Measurements from ENCODE around the gene GJA8. TPM values are rescaled to one million over a fixed set of nuclear protein-coding genes. Genes with fewer than 3 reads are reported as not detected.
"Not testable (repeated sequence)": the region's sequence is repeated elsewhere in the genome, so short reads cannot be mapped to it uniquely, and the experiment has no call there.

The GJA8 gene
- total RNA-seq, 1 donor from 2014 or later: not detected

DNA sequence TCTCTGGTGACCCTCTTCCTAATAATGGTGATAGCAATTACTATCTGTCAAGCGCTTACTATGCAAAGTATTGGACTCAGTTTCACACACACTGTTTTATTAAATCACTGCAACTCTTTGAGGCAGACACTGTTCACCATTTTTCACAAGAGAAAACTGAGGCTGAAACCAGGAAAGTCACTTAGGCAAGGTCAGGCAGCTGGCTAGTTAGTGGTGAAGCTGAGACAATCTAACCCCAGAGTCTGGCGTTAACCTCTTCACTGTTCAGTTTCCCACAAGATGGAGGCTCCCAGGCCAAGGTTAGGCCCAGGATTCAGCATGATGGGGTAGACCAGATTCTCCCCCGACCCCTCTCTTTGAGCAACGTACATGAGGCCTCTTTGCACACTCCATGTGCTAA is 4.8 kb upstream of the GJA8 start:
- no peaks in the 10 kb centered on the region for H3K9me3 Mint-ChIP-seq
- no peak for DNase-seq
- H3K4me3 Mint-ChIP-seq: no peak overlapping the region
- intact Hi-C loops (cut with micrococcal nuclease): no loop called here
- H3K36me3 Mint-ChIP-seq (ENCODE audit: low read depth): no peaks in the 10 kb centered on the region
- H3K27ac Mint-ChIP-seq: no peak overlapping the region
- peaks cover 10% of the 10 kb centered on the region for H3K27me3 Mint-ChIP-seq
- no peaks in the 10 kb centered on the region for H3K4me1 Mint-ChIP-seq

DNA sequence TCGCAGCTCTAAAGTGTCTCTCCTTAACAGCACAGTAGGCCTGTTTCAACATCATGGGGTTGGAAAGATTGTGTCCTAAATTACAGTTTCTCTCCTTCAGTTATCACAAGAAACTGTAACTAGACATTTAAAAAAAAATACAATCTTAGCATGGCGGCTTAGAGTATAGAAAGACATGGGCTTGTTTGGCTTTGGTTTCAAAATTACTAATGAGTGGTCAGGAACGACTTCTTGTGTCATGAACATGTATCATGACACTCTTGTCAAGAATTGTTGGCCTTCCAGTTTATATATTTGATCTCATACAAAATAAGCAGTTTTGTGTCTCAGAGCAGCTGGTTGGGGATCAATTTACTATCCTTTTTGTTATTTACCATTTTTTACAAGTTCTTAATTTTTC is 2.1 kb downstream of the GJA8 start:
- intact Hi-C loops (cut with micrococcal nuclease): no loop called here
- H3K4me1 Mint-ChIP-seq: peaks cover 6% of the 10 kb centered on the region
- peak overlapping the region; percentile 9 for H3K27ac Mint-ChIP-seq
- H3K27me3 Mint-ChIP-seq: peaks cover 16% of the 10 kb centered on the region
- H3K9me3 Mint-ChIP-seq: no peaks in the 10 kb centered on the region
- no peak overlapping the region for H3K4me3 Mint-ChIP-seq
- no peak for DNase-seq
- H3K36me3 Mint-ChIP-seq (ENCODE audit: low read depth): no peaks in the 10 kb centered on the region

DNA sequence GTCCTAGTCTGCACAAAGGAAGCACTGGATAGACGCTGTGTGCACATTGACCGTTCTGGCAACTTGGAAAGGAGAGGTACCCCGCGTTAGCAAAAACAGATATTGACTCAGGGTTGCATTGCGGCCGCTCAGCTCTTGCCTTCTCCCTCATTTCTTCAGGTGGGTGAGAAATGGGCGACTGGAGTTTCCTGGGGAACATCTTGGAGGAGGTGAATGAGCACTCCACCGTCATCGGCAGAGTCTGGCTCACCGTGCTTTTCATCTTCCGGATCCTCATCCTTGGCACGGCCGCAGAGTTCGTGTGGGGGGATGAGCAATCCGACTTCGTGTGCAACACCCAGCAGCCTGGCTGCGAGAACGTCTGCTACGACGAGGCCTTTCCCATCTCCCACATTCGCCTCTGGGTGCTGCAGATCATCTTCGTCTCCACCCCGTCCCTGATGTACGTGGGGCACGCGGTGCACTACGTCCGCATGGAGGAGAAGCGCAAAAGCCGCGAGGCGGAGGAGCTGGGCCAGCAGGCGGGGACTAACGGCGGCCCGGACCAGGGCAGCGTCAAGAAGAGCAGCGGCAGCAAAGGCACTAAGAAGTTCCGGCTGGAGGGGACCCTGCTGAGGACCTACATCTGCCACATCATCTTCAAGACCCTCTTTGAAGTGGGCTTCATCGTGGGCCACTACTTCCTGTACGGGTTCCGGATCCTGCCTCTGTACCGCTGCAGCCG is 5.4 kb downstream of the GJA8 start:
- DNase-seq: no peak
- intact Hi-C loops (cut with micrococcal nuclease): no loop called here
- peaks cover 6% of the 10 kb centered on the region for H3K4me1 Mint-ChIP-seq
- H3K36me3 Mint-ChIP-seq (ENCODE audit: low read depth): no peaks in the 10 kb centered on the region
- no peak overlapping the region for H3K4me3 Mint-ChIP-seq
- H3K9me3 Mint-ChIP-seq: no peaks in the 10 kb centered on the region
- H3K27ac Mint-ChIP-seq: no peak overlapping the region
- H3K27me3 Mint-ChIP-seq: peaks cover 15% of the 10 kb centered on the region

DNA sequence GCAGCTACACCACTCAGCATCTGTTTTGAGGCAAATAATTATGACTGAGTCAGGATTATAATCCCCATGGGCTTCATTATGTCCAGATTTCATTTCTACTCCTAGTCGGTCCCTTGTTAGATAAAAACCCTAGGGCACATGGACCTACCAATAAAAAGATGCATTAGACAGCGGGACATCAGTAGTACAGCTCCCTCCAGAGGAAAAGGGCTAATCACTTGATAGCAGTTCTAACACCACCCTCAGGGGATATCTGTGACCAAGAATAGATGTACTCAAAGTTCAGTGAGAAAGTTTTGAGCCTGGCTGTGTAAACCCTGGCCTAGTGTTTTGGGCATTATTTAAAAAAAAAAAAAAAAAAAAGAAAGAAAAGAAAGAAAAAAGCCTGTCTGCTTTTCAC is 10.0 kb downstream of the GJA8 start:
- DNase-seq: no peak
- Mint-ChIP-seq H3K27ac (no peak overlapping the region), H3K4me3 (no peak overlapping the region), H3K4me1 (no peaks in the 10 kb centered on the region), H3K36me3 (ENCODE audit: low read depth) (no peaks in the 10 kb centered on the region), H3K9me3 (no peaks in the 10 kb centered on the region), H3K27me3 (peaks cover 34% of the 10 kb centered on the region)
- intact Hi-C loops (cut with micrococcal nuclease): no loop called here

DNA sequence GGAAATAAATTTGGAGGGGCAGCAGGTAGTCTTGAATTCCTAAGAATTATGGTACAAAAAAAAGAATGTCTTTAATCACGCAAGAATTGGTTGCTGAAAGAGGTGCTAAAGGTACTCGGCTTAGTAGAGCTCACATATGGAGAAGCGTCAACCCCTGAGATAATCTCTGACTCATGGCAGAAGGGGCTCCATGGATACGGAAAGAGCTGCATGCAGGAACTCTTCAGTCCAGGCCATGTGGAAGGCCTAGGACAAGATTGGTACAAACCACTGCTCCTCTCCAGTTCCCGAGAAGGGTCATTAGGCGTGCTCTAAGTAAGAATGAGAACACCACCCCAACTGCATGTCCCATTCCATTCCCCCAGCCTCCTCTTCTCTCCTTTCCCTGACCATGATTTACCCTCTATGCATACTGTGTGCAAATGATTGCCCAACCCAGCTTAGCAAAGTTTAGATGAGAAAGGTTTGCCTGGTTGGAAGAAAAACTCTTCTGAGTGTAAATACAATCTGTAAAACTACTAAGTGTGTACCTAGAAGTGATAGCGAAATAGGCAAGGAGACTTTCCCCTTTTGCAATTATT is 10.9 kb downstream of the GJA8 start:
- H3K27me3 Mint-ChIP-seq: peaks cover 36% of the 10 kb centered on the region
- no peak for DNase-seq
- H3K27ac Mint-ChIP-seq: no peak overlapping the region
- intact Hi-C loops (cut with micrococcal nuclease): no loop called here
- no peaks in the 10 kb centered on the region for H3K36me3 Mint-ChIP-seq (ENCODE audit: low read depth)
- H3K9me3 Mint-ChIP-seq: no peaks in the 10 kb centered on the region
- H3K4me1 Mint-ChIP-seq: no peaks in the 10 kb centered on the region
- no peak overlapping the region for H3K4me3 Mint-ChIP-seq

DNA sequence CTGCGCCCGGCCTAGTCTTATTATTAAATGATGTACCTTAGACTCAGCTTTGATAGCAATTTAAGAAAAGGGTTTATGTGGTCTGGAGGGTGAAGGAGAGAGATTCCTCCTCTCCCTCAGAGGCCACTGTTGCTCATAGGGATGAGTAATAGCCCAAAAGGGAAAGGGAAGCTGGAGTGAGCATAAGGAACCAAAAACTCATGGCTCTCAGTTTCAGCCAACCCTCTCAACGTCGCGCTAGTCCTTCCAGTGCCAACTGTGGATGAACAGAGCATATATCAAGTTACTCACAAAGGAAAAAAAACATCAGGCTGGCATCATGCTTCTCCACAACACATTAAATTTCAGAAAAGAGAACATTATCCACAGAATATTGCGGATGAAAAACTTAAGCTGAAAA is 17.3 kb downstream of the GJA8 start:
- H3K9me3 Mint-ChIP-seq: no peaks in the 10 kb centered on the region
- H3K27ac Mint-ChIP-seq: no peak overlapping the region
- H3K27me3 Mint-ChIP-seq: peaks cover 24% of the 10 kb centered on the region
- DNase-seq: no peak
- intact Hi-C loops (cut with micrococcal nuclease): no loop called here
- H3K4me1 Mint-ChIP-seq: peaks cover 5% of the 10 kb centered on the region
- no peaks in the 10 kb centered on the region for H3K36me3 Mint-ChIP-seq (ENCODE audit: low read depth)
- H3K4me3 Mint-ChIP-seq: no peak overlapping the region

DNA sequence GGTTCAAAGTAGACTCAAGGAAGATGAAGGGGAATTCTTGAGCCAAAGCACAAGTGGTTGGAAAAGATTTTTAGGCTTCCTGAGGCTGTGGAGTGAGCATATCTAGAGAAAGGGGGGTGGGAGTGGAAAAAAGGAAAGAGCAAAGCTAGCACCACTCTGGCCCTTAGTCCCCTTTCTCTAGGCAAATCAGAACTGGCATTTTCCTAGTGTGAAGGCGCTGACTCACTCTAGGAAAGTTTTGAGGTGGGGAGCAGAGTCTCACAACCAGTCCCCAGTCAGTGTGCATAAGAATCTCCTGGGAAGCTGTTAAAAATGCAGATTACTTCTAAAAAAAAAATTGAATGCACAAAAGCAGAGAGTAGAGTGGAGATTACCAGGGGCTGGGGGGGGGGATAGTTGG is 22.2 kb downstream of the GJA8 start:
- peaks cover 9% of the 10 kb centered on the region for H3K4me1 Mint-ChIP-seq
- H3K36me3 Mint-ChIP-seq (ENCODE audit: low read depth): no peaks in the 10 kb centered on the region
- H3K27me3 Mint-ChIP-seq: peaks cover 2% of the 10 kb centered on the region
- intact Hi-C loops (cut with micrococcal nuclease): no loop called here
- H3K27ac Mint-ChIP-seq: no peak overlapping the region
- DNase-seq: no peak
- H3K4me3 Mint-ChIP-seq: no peak overlapping the region
- no peaks in the 10 kb centered on the region for H3K9me3 Mint-ChIP-seq

DNA sequence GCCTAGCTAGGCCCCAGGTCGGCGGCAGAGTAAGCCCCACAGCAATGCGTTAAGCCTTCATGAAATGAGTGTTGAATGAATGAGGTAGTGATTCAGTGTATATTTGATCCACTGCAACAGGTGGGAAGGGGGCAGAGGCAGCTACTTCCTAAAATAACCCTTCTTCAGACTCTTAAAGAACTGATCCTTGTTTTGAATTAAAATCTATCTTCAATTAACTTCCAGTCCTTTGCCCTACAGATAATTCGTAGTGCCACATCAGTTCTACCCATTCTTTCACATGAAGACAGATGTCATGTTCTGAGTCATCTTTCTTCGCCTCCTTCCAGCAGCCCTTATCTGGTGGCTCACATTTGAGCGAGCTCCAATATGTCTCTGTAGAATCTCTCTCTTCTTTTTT is 24.6 kb downstream of the GJA8 start:
- peaks cover 18% of the 10 kb centered on the region for H3K4me1 Mint-ChIP-seq
- intact Hi-C loops (cut with micrococcal nuclease); H3K27ac Mint-ChIP-seq; H3K27me3 Mint-ChIP-seq; DNase-seq; H3K9me3 Mint-ChIP-seq; H3K36me3 Mint-ChIP-seq (ENCODE audit: low read depth); H3K4me3 Mint-ChIP-seq: not testable (repeated sequence)

DNA sequence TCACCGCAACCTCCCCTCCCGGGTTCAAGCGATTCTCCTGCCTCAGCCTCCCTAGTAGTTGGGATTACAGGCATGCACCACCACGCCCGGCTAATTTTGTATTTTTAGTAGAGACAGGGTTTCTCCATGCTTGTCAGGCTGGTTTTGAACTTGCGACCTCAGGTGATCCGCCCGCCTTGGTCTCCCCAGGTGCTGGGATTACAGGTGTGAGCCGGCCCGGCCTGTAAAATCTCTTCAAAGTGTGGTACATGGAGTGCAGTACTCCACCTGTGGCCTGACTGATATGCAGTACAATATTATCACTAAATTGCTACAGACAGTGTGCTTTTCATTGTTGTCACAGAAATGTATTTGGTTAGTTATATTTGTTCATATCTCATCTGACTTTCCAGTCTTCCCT is 25.1 kb downstream of the GJA8 start:
- H3K4me3 Mint-ChIP-seq; H3K27ac Mint-ChIP-seq; H3K36me3 Mint-ChIP-seq (ENCODE audit: low read depth); H3K9me3 Mint-ChIP-seq; H3K27me3 Mint-ChIP-seq; intact Hi-C loops (cut with micrococcal nuclease): not testable (repeated sequence)
- peaks cover 21% of the 10 kb centered on the region for H3K4me1 Mint-ChIP-seq
- peak; percentile 55 for DNase-seq

DNA sequence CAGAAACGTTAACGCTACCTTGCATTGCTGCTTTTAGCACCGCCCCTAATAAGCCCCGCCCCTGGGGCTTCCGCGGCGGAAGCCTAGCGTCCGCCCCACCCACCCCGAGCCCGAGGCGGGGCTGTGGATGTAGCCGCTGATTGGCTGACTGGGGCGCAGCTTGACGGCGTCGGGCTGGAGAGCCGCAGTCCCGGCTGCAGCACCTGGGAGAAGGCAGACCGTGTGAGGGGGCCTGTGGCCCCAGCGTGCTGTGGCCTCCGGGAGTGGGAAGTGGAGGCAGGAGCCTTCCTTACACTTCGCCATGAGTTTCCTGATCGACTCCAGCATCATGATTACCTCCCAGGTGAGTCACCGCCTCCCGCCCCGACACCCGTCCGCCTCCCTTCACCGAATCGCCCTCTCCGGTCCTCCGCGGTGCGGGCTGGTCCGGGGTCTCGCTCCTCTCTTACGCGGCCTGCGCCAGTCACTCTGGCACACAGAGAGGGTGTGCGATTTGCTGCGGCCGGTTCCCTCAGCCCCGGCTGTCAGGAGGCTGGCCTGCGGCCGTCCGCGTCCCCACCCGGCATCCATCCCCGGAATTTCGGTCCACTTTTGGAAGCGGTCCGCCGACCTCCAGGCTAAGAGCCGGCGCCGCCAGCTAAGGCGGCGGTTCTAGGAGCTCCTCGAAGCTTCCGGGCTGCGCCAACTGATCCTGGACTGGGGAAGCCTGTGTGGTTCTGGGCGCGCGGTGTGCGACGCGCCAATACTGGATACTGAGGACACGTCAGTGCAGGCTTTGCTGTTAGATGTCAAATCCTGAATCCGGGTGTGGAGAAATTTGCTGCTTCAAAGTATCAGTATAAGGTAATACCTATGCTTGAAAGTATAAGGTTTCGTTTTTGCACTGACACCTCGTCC is 25.9 kb downstream of the GJA8 start, which contains the start of gene GPR89B:
Gene GPR89B (plus strand): TSS at position 185 of the 897 bp plus-strand sequence. CDS start 117 bp downstream, at position 302.
- Mint-ChIP-seq H3K4me1 (peaks cover 21% of the 10 kb centered on the region), H3K27ac (peak within 1 kb of the TSS; percentile 85), H3K4me3 (peak within 1 kb of the TSS; percentile 84)
- H3K36me3 Mint-ChIP-seq (ENCODE audit: low read depth); H3K27me3 Mint-ChIP-seq; intact Hi-C loops (cut with micrococcal nuclease); H3K9me3 Mint-ChIP-seq: not testable (repeated sequence)
- DNase-seq: peak; percentile 97

DNA sequence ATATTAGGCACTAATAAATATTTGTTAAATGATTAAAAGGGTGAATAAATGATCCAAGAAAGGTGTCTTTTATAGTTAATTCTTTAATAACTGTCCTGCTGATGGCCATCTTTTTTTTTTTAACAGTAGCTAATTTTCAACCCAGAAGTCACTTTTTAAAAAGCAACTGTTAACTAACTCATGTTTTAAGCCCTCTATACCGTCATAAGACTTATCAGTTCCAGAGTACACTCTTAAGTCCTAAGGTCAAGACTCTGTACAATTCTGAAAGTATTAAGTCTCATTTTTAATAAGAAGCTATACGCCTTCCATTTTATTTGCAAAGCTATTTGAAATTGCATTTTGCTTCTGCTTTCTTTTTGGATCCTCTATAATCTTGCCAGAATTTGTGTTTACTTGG is 28.5 kb downstream of the GJA8 start:
- not testable (repeated sequence) for H3K4me3 Mint-ChIP-seq, H3K27me3 Mint-ChIP-seq

DNA sequence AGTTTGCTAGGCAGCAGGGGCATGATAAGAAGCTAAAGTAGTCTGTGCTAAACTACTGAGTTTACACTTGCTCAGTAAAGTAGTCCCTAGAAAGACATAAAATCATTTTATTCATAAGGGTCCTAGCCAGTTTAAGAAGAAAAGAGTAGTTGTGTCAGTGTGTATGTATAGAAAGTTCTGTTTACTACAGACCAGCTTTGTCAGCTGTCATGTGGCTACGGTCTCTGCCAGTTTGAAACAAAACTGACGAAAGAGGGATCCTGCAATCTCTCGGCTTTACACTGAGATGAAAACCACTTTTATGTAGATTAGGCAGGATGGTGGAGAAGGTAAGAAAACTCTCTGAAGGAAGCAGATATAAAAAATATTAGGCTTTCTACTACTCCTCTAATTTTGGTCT is 32.7 kb downstream of the GJA8 start:
- H3K4me3 Mint-ChIP-seq; H3K27ac Mint-ChIP-seq; DNase-seq; H3K27me3 Mint-ChIP-seq; intact Hi-C loops (cut with micrococcal nuclease); H3K9me3 Mint-ChIP-seq: not testable (repeated sequence)
- peaks cover 10% of the 10 kb centered on the region for H3K4me1 Mint-ChIP-seq
- H3K36me3 Mint-ChIP-seq (ENCODE audit: low read depth): peaks cover 17% of the 10 kb centered on the region

More for the DNA sequence above, 28.5 kb downstream of the GJA8 start:
- H3K9me3 Mint-ChIP-seq; intact Hi-C loops (cut with micrococcal nuclease); H3K27ac Mint-ChIP-seq; DNase-seq: not testable (repeated sequence)
- peaks cover 11% of the 10 kb centered on the region for H3K36me3 Mint-ChIP-seq (ENCODE audit: low read depth)
- H3K4me1 Mint-ChIP-seq: peaks cover 14% of the 10 kb centered on the region

DNA sequence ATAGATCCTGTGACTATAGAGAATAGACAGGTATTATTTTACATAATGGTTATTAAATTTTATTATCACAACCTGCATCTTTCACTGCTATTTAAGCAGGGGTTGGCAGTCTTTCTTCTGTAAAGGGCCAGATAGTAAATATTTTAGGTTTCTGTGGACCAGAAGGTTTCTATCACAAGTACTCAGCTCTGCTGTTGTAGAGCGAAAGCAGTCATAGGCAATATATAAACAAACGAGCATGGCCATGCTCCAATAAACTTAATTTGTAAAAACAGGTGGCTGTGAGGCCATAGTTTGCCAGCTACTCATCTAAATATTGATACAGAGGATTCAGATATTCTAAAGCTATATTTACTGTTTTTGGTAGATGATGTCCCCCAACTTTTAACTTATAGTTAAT is 37.9 kb downstream of the GJA8 start:
- H3K4me1 Mint-ChIP-seq; H3K27me3 Mint-ChIP-seq; H3K27ac Mint-ChIP-seq; H3K36me3 Mint-ChIP-seq (ENCODE audit: low read depth); H3K9me3 Mint-ChIP-seq; intact Hi-C loops (cut with micrococcal nuclease); H3K4me3 Mint-ChIP-seq; DNase-seq: not testable (repeated sequence)

DNA sequence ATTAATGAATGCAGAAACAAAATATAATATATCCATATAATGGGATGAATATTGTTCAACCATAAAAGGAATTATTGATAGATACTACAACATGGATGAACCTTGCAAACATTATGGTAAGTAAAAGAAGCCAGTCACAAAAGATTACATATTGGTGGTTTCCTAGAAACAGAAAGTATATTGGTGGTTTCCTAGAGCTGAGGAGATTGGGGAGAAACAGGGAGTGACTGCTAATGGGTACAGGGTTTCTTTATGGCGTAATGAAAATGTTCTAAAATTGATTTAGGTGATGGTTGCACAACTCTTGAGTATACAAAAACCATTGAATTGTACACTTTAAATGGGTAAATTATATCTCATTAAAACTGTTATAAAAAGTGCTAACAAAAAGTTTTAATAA is 40.0 kb downstream of the GJA8 start:
- intact Hi-C loops (cut with micrococcal nuclease); H3K27me3 Mint-ChIP-seq; H3K27ac Mint-ChIP-seq; H3K4me3 Mint-ChIP-seq; H3K4me1 Mint-ChIP-seq; H3K9me3 Mint-ChIP-seq; H3K36me3 Mint-ChIP-seq (ENCODE audit: low read depth); DNase-seq: not testable (repeated sequence)

Measured in activated CD4-positive, alpha-beta T cell treated with anti-CD3 and anti-CD28 coated beads, Interleukin-2, amount 10 ng/mL, durations not matched to agents 24 days and 14 days (primary cell).